Ishikawa (cell line): ENCODE measurements around the gene DENND4A.

ENCODE experiments used
- CEBPB ChIP-seq: IDR thresholded peaks from 2 replicates; pipeline ENCODE4 v1.6.1; 2012
- EP300 ChIP-seq: IDR thresholded peaks from 2 replicates; pipeline ENCODE4 v1.6.1; 2012; ENCODE audit warnings: borderline replicate concordance
- RAD21 ChIP-seq: IDR thresholded peaks from 2 replicates; pipeline ENCODE4 v1.6.1; 2012; ENCODE audit warnings: low read depth
- TAF1 ChIP-seq: IDR thresholded peaks from 2 replicates; pipeline ENCODE4 v1.6.1; 2012; ENCODE audit warnings: low read depth, mild to moderate bottlenecking
- YY1 ChIP-seq: IDR thresholded peaks from 2 replicates; pipeline ENCODE4 v1.6.1; 2012; ENCODE audit warnings: low read depth

GRCh38 chr15:65805019-65805745 is 13.1 kb upstream of the DENND4A start:
- no peak for TF ChIP-seq EP300
- TF ChIP-seq CEBPB = no peak
- TF ChIP-seq TAF1 = no peak
- no peak for TF ChIP-seq YY1
- no peak for TF ChIP-seq RAD21
